Mesenchymal stem cell (in vitro differentiated cells and primary cell): ENCODE data around the gene PSMD3.

Experiments used
- DNase-seq: peaks from one replicate; pipeline ENCODE4 v3.0.0-alpha.2; 2013
- H2AFZ ChIP-seq: one replicate; pipeline ENCODE4 v1.6.1; 2013; ENCODE audit warnings: low read depth, mild to moderate bottlenecking, control low read depth, inconsistent platforms, low read length, moderate library complexity
- H2AK5ac ChIP-seq: 2 replicates; pipeline ENCODE4 v1.6.1; 2013; ENCODE audit warnings: low read length, moderate library complexity, mild to moderate bottlenecking, inconsistent platforms; ENCODE audit not compliant: severe bottlenecking
- H2BK120ac ChIP-seq: one replicate; pipeline ENCODE4 v1.6.1; 2013; ENCODE audit warnings: low read depth, mild to moderate bottlenecking, inconsistent platforms, low read length, moderate library complexity
- H2BK12ac ChIP-seq, 2 experiments: one replicate each; pipeline ENCODE4 v1.6.1; 2013; ENCODE audit warnings: inconsistent platforms in 2 of 2, low read length in 2 of 2, mild to moderate bottlenecking in 2 of 2, moderate library complexity in 2 of 2, control low read depth in 1 of 2
- H2BK15ac ChIP-seq: one replicate; pipeline ENCODE4 v1.6.1; 2013; ENCODE audit warnings: mild to moderate bottlenecking, low read depth, inconsistent platforms; ENCODE audit not compliant: poor library complexity, severe bottlenecking
- H2BK5ac ChIP-seq: 2 replicates; pipeline ENCODE4 v1.6.1; 2013; ENCODE audit warnings: low read depth, mild to moderate bottlenecking, low read length, control low read depth, inconsistent platforms; ENCODE audit not compliant: poor library complexity, severe bottlenecking
- H3K14ac ChIP-seq, 2 experiments: one replicate each; pipeline ENCODE4 v1.6.1; 2013; ENCODE audit warnings: inconsistent platforms in 2 of 2, low read length in 2 of 2, control low read depth in 1 of 2, mild to moderate bottlenecking in 1 of 2, moderate library complexity in 1 of 2
- H3K18ac ChIP-seq, 2 experiments: one replicate each; pipeline ENCODE4 v1.6.1; 2013; ENCODE audit warnings: inconsistent platforms in 2 of 2, low read length in 2 of 2, control low read depth in 1 of 2, low read depth in 1 of 2, mild to moderate bottlenecking in 1 of 2
- H3K23ac ChIP-seq, 2 experiments: one replicate each; pipeline ENCODE4 v1.6.1; 2013; ENCODE audit warnings: inconsistent platforms in 2 of 2, low read length in 2 of 2, mild to moderate bottlenecking in 2 of 2, moderate library complexity in 2 of 2, control low read depth in 1 of 2
- H3K27ac ChIP-seq: 2 replicates; pipeline ENCODE4 v1.5.1; 2013; ENCODE audit warnings: mild to moderate bottlenecking, moderate library complexity, low read length, control low read depth, inconsistent platforms; ENCODE audit not compliant: poor library complexity, severe bottlenecking
- H3K27me3 ChIP-seq, 2 experiments: 2 replicates each; pipeline versions ENCODE4 v1.6.1 to v1.7.0; 2013; ENCODE audit warnings: low read length in 2 of 2, mild to moderate bottlenecking in 2 of 2, moderate library complexity in 2 of 2, control low read depth in 1 of 2, inconsistent platforms in 1 of 2; ENCODE audit not compliant: control insufficient read depth in 1 of 2, insufficient read depth in 1 of 2
- H3K36me3 ChIP-seq, 2 experiments: 2 replicates each; pipeline versions ENCODE4 v1.6.1 to v1.7.0; 2013; ENCODE audit warnings: low read length in 2 of 2, control low read depth in 1 of 2, inconsistent platforms in 1 of 2, low read depth in 1 of 2, mild to moderate bottlenecking in 1 of 2; ENCODE audit not compliant: insufficient read depth in 2 of 2, control insufficient read depth in 1 of 2
- H3K4ac ChIP-seq, 2 experiments: one replicate each; pipeline ENCODE4 v1.6.1; 2013; ENCODE audit warnings: inconsistent platforms in 2 of 2, low read length in 2 of 2, mild to moderate bottlenecking in 2 of 2, moderate library complexity in 2 of 2, control low read depth in 1 of 2, low read depth in 1 of 2
- H3K4me1 ChIP-seq: 2 replicates; pipeline ENCODE4 v1.6.1; 2013; ENCODE audit warnings: low read depth, low read length, control low read depth; ENCODE audit not compliant: control insufficient read depth, insufficient read depth
- H3K4me2 ChIP-seq: 2 replicates; pipeline ENCODE4 v1.6.1; 2013; ENCODE audit warnings: low read length, mild to moderate bottlenecking, inconsistent platforms; ENCODE audit not compliant: poor library complexity, severe bottlenecking
- H3K4me3 ChIP-seq, 2 experiments: 2 replicates each; pipeline versions ENCODE4 v1.5.1 to v1.7.0; 2013; ENCODE audit warnings: low read length in 2 of 2, mild to moderate bottlenecking in 2 of 2, control low read depth in 1 of 2, low read depth in 1 of 2; ENCODE audit not compliant: insufficient read depth in 1 of 2
- H3K79me1 ChIP-seq: replicated peaks from 2 replicates; pipeline ENCODE4 v1.6.1; 2013; ENCODE audit warnings: mild to moderate bottlenecking, control low read depth, low read length, inconsistent platforms; ENCODE audit not compliant: poor library complexity, severe bottlenecking
- H3K9ac ChIP-seq: 2 replicates; pipeline ENCODE4 v1.7.0; 2013; ENCODE audit warnings: mild to moderate bottlenecking, low read length, moderate library complexity
- H3K9me3 ChIP-seq: 2 replicates; pipeline ENCODE4 v1.7.0; 2013; ENCODE audit warnings: mild to moderate bottlenecking, low read length; ENCODE audit not compliant: control insufficient read depth
- H4K8ac ChIP-seq: one replicate; pipeline ENCODE4 v1.6.1; 2013; ENCODE audit warnings: inconsistent platforms, mild to moderate bottlenecking, low read length, moderate library complexity
- H4K91ac ChIP-seq: one replicate; pipeline ENCODE4 v1.6.1; 2013; ENCODE audit warnings: mild to moderate bottlenecking, low read length, inconsistent platforms
- WGBS: methylation state at CpG from one replicate; pipeline ENCODE4 v1.1.7; 2013; ENCODE audit warnings: mixed read lengths; 5-methylcytosine and 5-hydroxymethylcytosine counted together

The PSMD3 gene

DNA sequence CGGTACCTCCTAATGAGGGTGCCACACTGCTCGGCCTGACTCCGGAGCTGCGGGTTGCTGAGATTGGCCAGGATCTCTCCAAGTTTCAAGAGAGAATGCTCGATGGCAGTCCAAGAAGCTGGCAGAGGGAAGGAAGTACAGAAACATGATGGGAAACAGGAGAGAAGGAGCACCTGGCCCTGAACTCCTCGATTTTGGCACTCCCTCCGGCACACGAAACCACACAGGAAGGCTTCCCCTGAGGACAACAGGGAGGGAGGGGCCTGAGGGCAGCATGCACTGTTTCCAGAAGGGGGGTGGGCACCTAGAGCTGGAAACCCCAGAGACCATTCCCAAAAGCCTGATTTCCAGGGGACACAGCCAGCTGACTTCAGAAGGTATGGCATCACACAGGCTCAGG, 52.7 kb downstream of the PSMD3 start:
- no peaks in the 10 kb centered on the region for H3K4me1 ChIP-seq
- no peaks in the 10 kb centered on the region for H3K9me3 ChIP-seq
- H3K27me3 ChIP-seq = no peaks in the 10 kb centered on the region
- no peak overlapping the region for H3K18ac ChIP-seq
- no peak overlapping the region for H3K27ac ChIP-seq
- H3K79me1 ChIP-seq = peaks cover 4% of the 10 kb centered on the region
- H3K4me3 ChIP-seq = no peak overlapping the region
- H3K4me2 ChIP-seq = no peak overlapping the region
- no peak overlapping the region for H2BK12ac ChIP-seq
- 97% methylated on average over 8 of the region's 8 CpGs for WGBS
- no peak overlapping the region for H2BK120ac ChIP-seq
- no peak overlapping the region for H4K8ac ChIP-seq
- H3K4ac ChIP-seq = no peak overlapping the region
- H3K36me3 ChIP-seq = peaks cover 61 to 71% of the 10 kb centered on the region in 2 experiments
- no peak overlapping the region for H2BK5ac ChIP-seq
- H2AK5ac ChIP-seq = no peak overlapping the region
- no peak for DNase-seq
- no peak overlapping the region for H2BK15ac ChIP-seq
- no peak overlapping the region for H3K23ac ChIP-seq
- H3K14ac ChIP-seq = no peak overlapping the region
- no peak overlapping the region for H3K9ac ChIP-seq
- no peak overlapping the region for H4K91ac ChIP-seq
- no peak overlapping the region for H2AFZ ChIP-seq

DNA sequence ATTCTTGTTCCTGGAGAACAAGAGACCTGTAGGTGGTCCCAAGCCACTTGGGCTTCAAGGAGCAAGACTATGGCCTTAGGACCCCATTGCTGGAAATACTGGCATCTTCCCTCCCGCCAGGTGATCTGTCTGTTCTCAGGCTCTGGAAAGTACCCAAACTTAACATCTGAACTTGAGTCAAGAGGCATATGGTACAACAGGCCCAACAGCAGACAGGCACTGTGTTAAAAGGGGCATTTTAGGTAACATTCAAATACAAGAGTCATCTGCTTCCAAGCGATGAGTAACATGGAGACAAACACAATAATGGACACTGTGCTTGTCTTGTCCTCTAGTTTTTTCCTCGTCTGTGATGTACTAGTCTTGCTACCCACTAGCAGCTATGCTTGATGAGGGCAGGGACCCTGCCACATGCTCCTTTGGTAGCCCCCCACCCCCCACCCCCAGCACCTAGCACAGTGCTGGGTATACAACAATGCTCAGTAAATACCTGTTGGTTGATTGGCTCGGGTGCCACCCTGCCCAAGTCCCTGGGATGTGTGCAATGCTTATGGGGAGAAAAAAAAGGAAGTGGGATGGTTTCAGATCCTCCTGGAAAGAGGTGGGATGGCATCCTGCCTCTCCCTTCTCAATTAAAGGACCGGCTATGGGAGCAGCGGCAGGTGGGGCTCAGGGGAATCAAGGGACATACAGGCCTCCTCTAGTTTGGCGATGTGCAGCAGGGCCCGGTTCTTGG, 54.0 kb downstream of the PSMD3 start:
- Histone ChIP-seq H3K4ac (no peak overlapping the region), H3K4me2 (no peak overlapping the region), H3K14ac (no peak overlapping the region), H4K91ac (no peak overlapping the region), H2BK120ac (no peak overlapping the region), H3K27ac (no peak overlapping the region), H3K9me3 (no peaks in the 10 kb centered on the region), H3K4me3 (no peak overlapping the region), H2AK5ac (no peak overlapping the region), H2BK5ac (no peak overlapping the region), H2BK12ac (no peak overlapping the region), H3K27me3 (no peaks in the 10 kb centered on the region), H3K23ac (no peak overlapping the region), H4K8ac (no peak overlapping the region), H3K18ac (no peak overlapping the region), H3K36me3 (peaks cover 49 to 59% of the 10 kb centered on the region in 2 experiments), H2BK15ac (no peak overlapping the region), H2AFZ (no peak overlapping the region), H3K79me1 (peaks cover 4% of the 10 kb centered on the region), H3K4me1 (peaks cover 4% of the 10 kb centered on the region), H3K9ac (peak overlapping the region; percentile 36)
- WGBS = 82% methylated on average over 8 of the region's 8 CpGs
- no peak for DNase-seq

DNA sequence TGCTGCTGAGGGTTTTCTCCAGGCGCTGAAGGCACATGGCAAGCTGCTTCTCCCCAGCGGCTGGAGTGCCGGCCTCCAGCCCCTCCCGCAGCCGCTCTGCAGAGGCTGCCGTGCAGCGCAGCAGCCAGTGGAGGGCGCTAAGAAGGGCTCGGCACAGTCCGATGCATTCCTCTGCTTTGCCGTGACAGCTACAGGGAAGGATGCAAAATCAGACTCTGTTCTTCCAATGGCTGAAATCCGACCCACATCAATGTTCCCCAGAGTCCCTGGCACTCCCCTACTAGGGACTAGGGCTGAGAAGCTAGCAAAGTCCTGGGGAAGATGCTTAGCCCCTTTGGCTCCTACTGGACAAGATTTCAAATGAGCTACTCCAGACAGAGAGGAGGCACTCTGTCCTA, 54.6 kb downstream of the PSMD3 start:
- no peak overlapping the region for H2AK5ac ChIP-seq
- H3K9me3 ChIP-seq = no peaks in the 10 kb centered on the region
- H3K36me3 ChIP-seq = peaks cover 46 to 55% of the 10 kb centered on the region in 2 experiments
- no peak overlapping the region for H3K14ac ChIP-seq
- H2BK120ac ChIP-seq = no peak overlapping the region
- H2AFZ ChIP-seq = no peak overlapping the region
- 14% methylated on average over 12 of the region's 12 CpGs for WGBS
- peaks cover 4% of the 10 kb centered on the region for H3K79me1 ChIP-seq
- H3K9ac ChIP-seq = peak overlapping the region; percentile 36
- no peak overlapping the region for H3K4ac ChIP-seq
- no peak overlapping the region for H2BK5ac ChIP-seq
- H3K18ac ChIP-seq = no peak overlapping the region
- H2BK12ac ChIP-seq = no peak overlapping the region
- no peak overlapping the region for H2BK15ac ChIP-seq
- no peak overlapping the region for H4K91ac ChIP-seq
- no peaks in the 10 kb centered on the region for H3K27me3 ChIP-seq
- no peak overlapping the region for H3K27ac ChIP-seq
- H3K23ac ChIP-seq = no peak overlapping the region
- H3K4me2 ChIP-seq = no peak overlapping the region
- H3K4me3 ChIP-seq = no peak overlapping the region
- peaks cover 4% of the 10 kb centered on the region for H3K4me1 ChIP-seq
- DNase-seq = peak; percentile 63
- H4K8ac ChIP-seq = no peak overlapping the region

DNA sequence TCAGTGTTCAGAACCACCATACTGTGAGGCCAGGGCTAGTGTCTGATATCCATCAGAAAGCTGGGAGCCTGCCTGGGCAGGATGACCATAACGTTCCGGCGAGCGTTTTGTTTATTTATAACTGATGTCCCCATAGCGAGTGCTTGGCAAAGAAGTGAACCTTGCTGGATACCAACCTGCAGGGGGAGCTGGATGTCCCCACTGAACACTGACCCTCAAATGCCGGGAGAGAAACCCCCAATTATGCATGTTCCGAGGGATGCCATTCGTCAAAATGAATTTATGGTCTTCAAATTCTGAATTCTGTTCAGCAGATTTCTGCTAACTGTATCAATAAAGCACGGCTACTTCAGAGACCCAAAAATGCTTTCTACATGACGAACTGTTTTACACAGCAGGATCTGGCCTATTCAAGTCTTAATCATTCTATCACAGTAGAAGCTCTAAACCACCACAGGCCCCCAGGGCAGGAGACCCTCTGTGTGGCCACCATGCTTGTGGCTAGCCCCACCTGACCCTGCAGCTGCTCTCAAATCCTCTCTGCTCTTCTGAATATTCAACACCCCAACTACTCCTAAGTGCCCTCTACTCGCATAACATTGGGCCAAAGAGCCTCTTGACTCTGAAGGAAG, 58.4 kb downstream of the PSMD3 start:
- Histone ChIP-seq H3K23ac (no peak overlapping the region), H3K36me3 (peaks cover 13 to 31% of the 10 kb centered on the region in 2 experiments), H3K4me1 (peaks cover 4% of the 10 kb centered on the region), H4K91ac (no peak overlapping the region), H3K9ac (peak overlapping the region; percentile 84), H2AFZ (no peak overlapping the region), H3K79me1 (peaks cover 2% of the 10 kb centered on the region), H3K4me3 (peak overlapping the region in 1 of 2 experiments; percentile 13), H3K27me3 (no peaks in the 10 kb centered on the region), H3K4ac (peak overlapping the region; percentile 35 to 40), H2AK5ac (no peak overlapping the region), H2BK12ac (peak overlapping the region in 1 of 2 experiments; percentile 37), H3K4me2 (peak overlapping the region; percentile 57), H3K14ac (no peak overlapping the region), H4K8ac (no peak overlapping the region), H3K18ac (no peak overlapping the region), H3K9me3 (no peaks in the 10 kb centered on the region), H2BK120ac (no peak overlapping the region), H2BK15ac (no peak overlapping the region), H3K27ac (peak overlapping the region; percentile 87), H2BK5ac (no peak overlapping the region)
- WGBS = 31% methylated on average over 11 of the region's 11 CpGs
- DNase-seq = peak; percentile 91
